GM23338 (cell line): ENCODE results near the gene SNX10. TPM values are rescaled to one million over a fixed set of nuclear protein-coding genes. Genes with fewer than 3 reads are reported as not detected.

ENCODE experiments used
- ATAC-seq: fragments of 200-7000 bp; cut with Tn5 transposase; 3 replicates; pipeline ENCODE4 v1.9.1; 2020
- DNase-seq: peaks from one replicate; pipeline ENCODE4 v3.0.0-alpha.2; 2015; ENCODE audit warnings: low spot score
- H2AFZ ChIP-seq: fragments of 200-600 bp; sonication (generic); 2 replicates; pipeline ENCODE4 v1.8.0; 2016; ENCODE audit warnings: antibody characterized with exemption, mild to moderate bottlenecking, moderate library complexity
- H3F3A ChIP-seq: fragments of 200-600 bp; sonication (generic); replicated peaks from 2 replicates; pipeline ENCODE4 v1.8.0; 2017; ENCODE audit warnings: antibody characterized with exemption, mixed run types, low read depth
- H3K27ac ChIP-seq: fragments of 200-600 bp; sonication (generic); 2 replicates; pipeline ENCODE4 v1.6.1; 2016; ENCODE audit warnings: low read depth
- H3K27me3 ChIP-seq: fragments of 200-600 bp; sonication (generic); 2 replicates; pipeline ENCODE4 v1.8.0; 2016; ENCODE audit warnings: mild to moderate bottlenecking, mixed run types, moderate library complexity; ENCODE audit not compliant: insufficient read depth
- H3K36me3 ChIP-seq: fragments of 200-600 bp; sonication (generic); 2 replicates; pipeline ENCODE4 v1.8.0; 2016; ENCODE audit warnings: mild to moderate bottlenecking; ENCODE audit not compliant: insufficient read depth
- H3K4me1 ChIP-seq: fragments of 200-600 bp; sonication (generic); 2 replicates; pipeline ENCODE4 v1.8.0; 2016; ENCODE audit warnings: mild to moderate bottlenecking, moderate library complexity; ENCODE audit not compliant: insufficient read depth
- H3K4me2 ChIP-seq: fragments of 200-600 bp; sonication (generic); 2 replicates; pipeline ENCODE4 v1.7.1; 2017; ENCODE audit warnings: mixed run types
- H3K4me3 ChIP-seq: fragments of 200-600 bp; sonication (generic); 2 replicates; pipeline ENCODE4 v1.6.1; 2016; ENCODE audit warnings: mixed run types
- H3K79me2 ChIP-seq: fragments of 200-600 bp; sonication (generic); replicated peaks from 2 replicates; pipeline ENCODE4 v1.8.0; 2017; ENCODE audit warnings: mild to moderate bottlenecking; ENCODE audit not compliant: insufficient read depth
- H3K9me2 ChIP-seq: fragments of 200-600 bp; sonication (generic); 2 replicates; pipeline ENCODE4 v1.8.0; 2017; ENCODE audit not compliant: insufficient read depth
- H4K20me1 ChIP-seq: fragments of 200-600 bp; sonication (generic); replicated peaks from 2 replicates; pipeline ENCODE4 v1.8.0; 2017; ENCODE audit warnings: mild to moderate bottlenecking; ENCODE audit not compliant: insufficient read depth
- H3K27ac Mint-ChIP-seq: 2 replicates; pipeline ENCODE4 v1.8.0; 2020; ENCODE audit warnings: inconsistent platforms, mild to moderate bottlenecking, moderate library complexity, mixed read lengths
- H3K27me3 Mint-ChIP-seq: 3 replicates; pipeline ENCODE4 v1.8.0; 2022; ENCODE audit warnings: low read depth, mild to moderate bottlenecking, moderate library complexity, mixed read lengths, inconsistent platforms; ENCODE audit not compliant: insufficient read depth, poor library complexity
- H3K36me3 Mint-ChIP-seq: 3 replicates; pipeline ENCODE4 v1.8.0; 2021; ENCODE audit warnings: low read depth, mild to moderate bottlenecking, inconsistent platforms, moderate library complexity, mixed read lengths
- H3K4me1 Mint-ChIP-seq: 3 replicates; pipeline ENCODE4 v1.8.0; 2020; ENCODE audit warnings: mild to moderate bottlenecking, inconsistent platforms, mixed read lengths
- H3K4me3 Mint-ChIP-seq: 3 replicates; pipeline ENCODE4 v1.8.0; 2021; ENCODE audit warnings: moderate library complexity, mild to moderate bottlenecking, inconsistent platforms, mixed read lengths
- H3K9me3 Mint-ChIP-seq: 3 replicates; pipeline ENCODE4 v1.8.0; 2020; ENCODE audit warnings: moderate library complexity, mild to moderate bottlenecking, inconsistent platforms, mixed read lengths
- CREB1 ChIP-seq: fragments of 250-450 bp; sonication (Bioruptor Pico); IDR thresholded peaks from 2 replicates; pipeline ENCODE4 v1.5.0; 2020; ENCODE audit warnings: low read depth, mild to moderate bottlenecking, moderate library complexity
- EZH2 ChIP-seq: fragments of 200-600 bp; sonication (generic); IDR thresholded peaks from one replicate; pipeline ENCODE4 v1.8.0; 2017; ENCODE audit warnings: antibody characterized with exemption, mild to moderate bottlenecking, low read depth; ENCODE audit not compliant: unreplicated experiment
- EZH2phosphoT487 ChIP-seq: fragments of 200-600 bp; sonication (generic); IDR thresholded peaks from one replicate; pipeline ENCODE4 v1.8.1; 2018; ENCODE audit warnings: antibody characterized with exemption; ENCODE audit not compliant: unreplicated experiment
- POLR2AphosphoS5 ChIP-seq: IDR thresholded peaks from 2 replicates; pipeline ENCODE4 v1.6.1; 2016; ENCODE audit warnings: antibody characterized with exemption, low read depth
- REST ChIP-seq: IDR thresholded peaks from one replicate; pipeline ENCODE4 v1.6.1; 2018; ENCODE audit warnings: antibody characterized with exemption; ENCODE audit not compliant: unreplicated experiment
- STAT1 ChIP-seq: IDR thresholded peaks from one replicate; pipeline ENCODE4 v1.6.1; 2016; ENCODE audit warnings: antibody characterized with exemption; ENCODE audit not compliant: unreplicated experiment
- ZNF114 ChIP-seq: fragments of 250-450 bp; sonication (Bioruptor Pico); IDR thresholded peaks from 2 replicates; pipeline ENCODE4 v1.5.0; 2020; ENCODE audit warnings: mild to moderate bottlenecking, moderate library complexity
- ZNF331 ChIP-seq: fragments of 250-450 bp; sonication (Bioruptor Pico); IDR thresholded peaks from 2 replicates; pipeline ENCODE4 v1.5.0; 2020; ENCODE audit warnings: low read depth, mild to moderate bottlenecking, moderate library complexity
- ZNF462 ChIP-seq: fragments of 250-450 bp; sonication (Bioruptor Pico); IDR thresholded peaks from 2 replicates; pipeline ENCODE4 v1.5.0; 2020; ENCODE audit warnings: mild to moderate bottlenecking, moderate library complexity
- polyA plus RNA-seq: library from polyadenylated mRNA; unstranded; fragments of >200 nt; fragmentation: Nextera tagmentation; extraction: Ambion mirVana; gene quantifications from 2 replicates; pipeline ENCODE4 v1.2.1, GENCODE V29; 2016
- total RNA-seq: library from RNA; depleted of rRNA; stranded (reverse); fragments of >200 nt; shearing (Covaris generic); gene quantifications from 2 replicates; pipeline ENCODE4 v1.2.3, GENCODE V29; 2014

The SNX10 gene
- total and polyA plus RNA-seq, 2 experiments from 2014 or later, result 15.8 to 17.8 TPM

- TF ChIP-seq ZNF462 (CRISPR knock-in tag) (no peak), STAT1 (no peak), ZNF331 (CRISPR knock-in tag) (no peak), EZH2phosphoT487 (no peak), CREB1 (no peak), EZH2 (no peak), POLR2AphosphoS5 (no peak)
Measured at GRCh38 chr7:26280097-26280496, 11.6 kb upstream of the SNX10 start (continued).

- DNase-seq (no peak), ATAC-seq (no peak)
- no peaks in the 10 kb centered on the region for H3K27me3 ChIP-seq
- TF ChIP-seq REST (no peak), ZNF114 (CRISPR knock-in tag) (no peak), STAT1 (no peak)
Measured at GRCh38 chr7:26280723-26281122, 10.9 kb upstream of the SNX10 start.

More at GRCh38 chr7:26280723-26281122, 10.9 kb upstream of the SNX10 start:
- Mint-ChIP-seq H3K4me1 (peaks cover 3% of the 10 kb centered on the region; the same call in 2 of the 3 replicates), H3K4me3 (no peak overlapping the region), H3K27me3 (peaks cover 3% of the 10 kb centered on the region), H3K9me3 (no peaks in the 10 kb centered on the region), H3K27ac (no peak overlapping the region), H3K36me3 (no peaks in the 10 kb centered on the region)
- no peaks in the 10 kb centered on the region for H3F3A ChIP-seq
- H3K9me2 ChIP-seq, result no peaks in the 10 kb centered on the region
- no peaks in the 10 kb centered on the region for H3K79me2 ChIP-seq
- no peak overlapping the region for H2AFZ ChIP-seq
- no peaks in the 10 kb centered on the region for H4K20me1 ChIP-seq
- no peak overlapping the region for H3K4me3 ChIP-seq
- H3K36me3 ChIP-seq, result no peaks in the 10 kb centered on the region
- no peak overlapping the region for H3K4me2 ChIP-seq
- H3K4me1 ChIP-seq, result no peaks in the 10 kb centered on the region
- no peak overlapping the region for H3K27ac ChIP-seq
